ENCODE data around the gene MAGI1. TPM values are rescaled to one million over a fixed set of nuclear protein-coding genes. Genes with fewer than 3 reads are reported as not detected.

MAGI1 gene
- total RNA-seq, 1 experiment from 2014 or later: 38.6 TPM

DNA sequence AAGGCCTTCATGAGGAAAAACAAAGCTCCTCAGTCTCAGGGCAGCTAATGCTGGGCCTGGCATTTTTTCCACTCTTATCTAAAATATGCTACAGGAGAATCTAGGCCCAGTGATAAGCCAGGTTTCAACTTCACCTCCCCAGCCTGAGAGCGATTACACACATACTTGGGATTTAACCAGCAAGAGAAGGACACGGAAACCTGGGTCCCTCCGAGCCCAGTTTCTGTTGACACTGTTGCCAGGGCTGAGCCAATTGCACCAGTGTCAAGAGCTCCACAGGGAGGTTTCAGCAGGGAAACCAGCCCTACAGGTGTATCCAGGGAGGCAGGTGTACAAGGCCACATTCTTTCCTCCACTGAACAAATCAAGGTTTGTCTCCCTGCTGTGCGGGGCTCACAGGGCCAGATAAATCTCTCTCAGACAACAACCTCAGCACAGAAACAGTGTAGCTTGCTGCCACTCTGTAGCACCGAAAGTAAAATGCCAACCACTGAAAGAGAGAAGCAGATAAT is 85.4 kb downstream of the MAGI1 start:
- ChIA-PET RAD21 (ENCODE audit: low non-redundant PET in 1 of 2, low total read pairs in 2 of 2, uncharacterized antibody in 2 of 2, unreplicated experiment in 2 of 2) (interaction anchor here in 1 of 2 experiments (1.2 kb wide), 1 partner anchor 10 kb away, joined by 5 read pairs; no protein-coding TSS in a partner anchor), POLR2A (no interaction called here), CTCF (no interaction called here)
- ATAC-seq (peak; percentile 65), DNase-seq (ENCODE audit: low read depth, low spot score) (peak; percentile 79)
- Histone ChIP-seq H3K27ac (ENCODE audit: low read depth, low read length) (peak overlapping the region; percentile 82), H3K4me1 (ENCODE audit: control insufficient read depth in 1 of 2, insufficient read depth in 2 of 2, low read length in 2 of 2) (peaks cover 94 to 97% of the 10 kb centered on the region in 2 experiments), H3K27me3 (ENCODE audit: insufficient read depth, low read length) (no peaks in the 10 kb centered on the region), H3K79me2 (ENCODE audit: insufficient read depth, low read length) (peaks cover 13% of the 10 kb centered on the region), H3K4me2 (ENCODE audit: low read length) (peak overlapping the region; percentile 72), H3K36me3 (ENCODE audit: control insufficient read depth in 1 of 2, insufficient read depth in 2 of 2, low read length in 2 of 2) (no peaks in the 10 kb centered on the region), H2AFZ (ENCODE audit: low read depth, low read length, poor library complexity, severe bottlenecking) (no peak overlapping the region), H3K9me3 (ENCODE audit: control insufficient read depth in 1 of 2, insufficient read depth in 1 of 2, low read depth in 1 of 2, low read length in 2 of 2) (no peaks in the 10 kb centered on the region), H3K9me2 (ENCODE audit: insufficient read depth) (no peaks in the 10 kb centered on the region), H3K9ac (ENCODE audit: low read length) (peak overlapping the region; percentile 41), H3K4me3 (replicated peaks in 1 of 2; ENCODE audit: low read depth in 1 of 2, low read length in 2 of 2) (peak overlapping the region in 1 of 2 experiments; percentile 25; a peak in 1 of 4 replicates), H4K20me1 (ENCODE audit: insufficient read depth) (no peaks in the 10 kb centered on the region)
- intact Hi-C loops (cut with micrococcal nuclease): loop anchor here (2.0 kb wide), 1 partner anchor 85 kb away; the partner anchor contains the start of gene MAGI1
- no TSS peak for BruUV-seq (replicated peaks)
- TF ChIP-seq CEBPB (IDR thresholded peaks at IDR 0.05; ENCODE audit: low read depth): no peak; the same call in 1 of the 2 replicates
- peak; percentile 81 for TF ChIP-seq SP1 (IDR thresholded peaks at IDR 0.05; ENCODE audit: low read depth)
- TF ChIP-seq RAD21 (IDR thresholded peaks at IDR 0.05; ENCODE audit: low read depth): peak; percentile 16
- 0 out of 2 replicates have a peak, but pooled peaks have one; percentile 9 for TF ChIP-seq JUND (IDR thresholded peaks at IDR 0.05)
- TF ChIP-seq, protein P1, sequence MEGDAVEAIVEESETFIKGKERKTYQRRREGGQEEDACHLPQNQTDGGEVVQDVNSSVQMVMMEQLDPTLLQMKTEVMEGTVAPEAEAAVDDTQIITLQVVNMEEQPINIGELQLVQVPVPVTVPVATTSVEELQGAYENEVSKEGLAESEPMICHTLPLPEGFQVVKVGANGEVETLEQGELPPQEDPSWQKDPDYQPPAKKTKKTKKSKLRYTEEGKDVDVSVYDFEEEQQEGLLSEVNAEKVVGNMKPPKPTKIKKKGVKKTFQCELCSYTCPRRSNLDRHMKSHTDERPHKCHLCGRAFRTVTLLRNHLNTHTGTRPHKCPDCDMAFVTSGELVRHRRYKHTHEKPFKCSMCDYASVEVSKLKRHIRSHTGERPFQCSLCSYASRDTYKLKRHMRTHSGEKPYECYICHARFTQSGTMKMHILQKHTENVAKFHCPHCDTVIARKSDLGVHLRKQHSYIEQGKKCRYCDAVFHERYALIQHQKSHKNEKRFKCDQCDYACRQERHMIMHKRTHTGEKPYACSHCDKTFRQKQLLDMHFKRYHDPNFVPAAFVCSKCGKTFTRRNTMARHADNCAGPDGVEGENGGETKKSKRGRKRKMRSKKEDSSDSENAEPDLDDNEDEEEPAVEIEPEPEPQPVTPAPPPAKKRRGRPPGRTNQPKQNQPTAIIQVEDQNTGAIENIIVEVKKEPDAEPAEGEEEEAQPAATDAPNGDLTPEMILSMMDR (IDR thresholded peaks at IDR 0.05 in 2 of 3, conservative IDR thresholded peaks at IDR 0.05 in 1 of 3; ENCODE audit: borderline replicate concordance in 1 of 3, insufficient read depth in 1 of 3, low read depth in 2 of 3, low read length in 2 of 3): no peak
- TF ChIP-seq YY1 (IDR thresholded peaks at IDR 0.05; ENCODE audit: extremely low read depth, insufficient replicate concordance, low read depth, low read length): no peak
- TF ChIP-seq, protein P2, sequence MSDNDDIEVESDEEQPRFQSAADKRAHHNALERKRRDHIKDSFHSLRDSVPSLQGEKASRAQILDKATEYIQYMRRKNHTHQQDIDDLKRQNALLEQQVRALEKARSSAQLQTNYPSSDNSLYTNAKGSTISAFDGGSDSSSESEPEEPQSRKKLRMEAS (IDR thresholded peaks at IDR 0.05): peak; percentile 39; the same call in 1 of the 2 replicates
- TF ChIP-seq CBX3 (IDR thresholded peaks at IDR 0.05; ENCODE audit: low read depth): peak; percentile 64
